ENCODE measurements around the gene ZDHHC13. TPM values are rescaled to one million over a fixed set of nuclear protein-coding genes. Genes with fewer than 3 reads are reported as not detected.

The ZDHHC13 gene
- total and polyA plus RNA-seq, 9 of the 15 experiments (the other 6 are each of a cell fraction or from before 2014, with no cell fraction given), result 4.7 to 18.6 (median 10.0) TPM

GRCh38 chr11:19087658-19088057, 29.3 kb upstream of the ZDHHC13 start:
- Histone ChIP-seq H3K4me1 (replicated peaks in 1 of 2; ENCODE audit: control insufficient read depth in 2 of 2, insufficient read depth in 2 of 2, low read length in 2 of 2) (no peaks in the 10 kb centered on the region), H3K79me2 (ENCODE audit: control insufficient read depth, insufficient read depth, low read length) (no peaks in the 10 kb centered on the region), H3K9me3 (replicated peaks; ENCODE audit: control insufficient read depth, insufficient read depth, low read depth, low read length) (no peaks in the 10 kb centered on the region), H3K4me2 (ENCODE audit: insufficient read depth, low read length) (no peak overlapping the region), H3K9me1 (ENCODE audit: control insufficient read depth, insufficient read depth, low read length) (no peaks in the 10 kb centered on the region), H3K27me3 (ENCODE audit: control insufficient read depth in 2 of 2, insufficient read depth in 2 of 2, low read length in 2 of 2) (peaks cover 0 to 9% of the 10 kb centered on the region in 2 experiments; a peak in 4 of 5 replicates), H3K4me3 (no peak overlapping the region), H3K9ac (ENCODE audit: insufficient read depth in 1 of 2, low read depth in 2 of 2, low read length in 2 of 2) (no peak overlapping the region), H3K36me3 (ENCODE audit: control insufficient read depth, insufficient read depth, low read length) (no peaks in the 10 kb centered on the region), H2AFZ (ENCODE audit: low read depth, low read length) (no peak overlapping the region), H3K27ac (ENCODE audit: extremely low read depth, low read depth, low read length) (no peak overlapping the region), H4K20me1 (replicated peaks; ENCODE audit: control insufficient read depth, insufficient read depth, low read length) (no peaks in the 10 kb centered on the region)
- ATAC-seq (no peak), FAIRE-seq (no peak), DNase-seq (ENCODE audit: extremely low read depth in 1 of 4, low spot score in 3 of 4) (no peak)
- POLR2A ChIA-PET, result interaction anchor here (0.6 kb wide), 2 partner anchors 437 to 817 kb away, joined by 3 read pairs; no protein-coding TSS in a partner anchor
- intact Hi-C loops (cut with micrococcal nuclease), result no loop called here
- WGBS (ENCODE audit: insufficient coverage, low coverage, missing lambda C conversion rate), result 2% methylated on average over 8 of the region's 8 CpGs
- BruUV-seq (replicated peaks), result no TSS peak
- in situ Hi-C loops (cut with MboI), result no loop called here
- CTCF ChIA-PET (ENCODE audit: low intra/inter-chr PET ratio), result no interaction called here
- no peak for TF ChIP-seq SMARCE1 (IDR thresholded peaks at IDR 0.05)
- TF ChIP-seq BRF2 (IDR thresholded peaks at IDR 0.05; ENCODE audit: borderline replicate concordance, insufficient read depth, insufficient read length), result no peak
- TF ChIP-seq TOE1 (IDR thresholded peaks at IDR 0.05; ENCODE audit: borderline replicate concordance), result no peak
- no peak for TF ChIP-seq TOE1 (CRISPR knock-in tag; IDR thresholded peaks at IDR 0.05; ENCODE audit: borderline replicate concordance, low read depth)
- no peak for TF ChIP-seq ZBTB49 (CRISPR knock-in tag; IDR thresholded peaks at IDR 0.05; ENCODE audit: borderline replicate concordance)
- TF ChIP-seq CEBPZ (IDR thresholded peaks at IDR 0.05; ENCODE audit: borderline replicate concordance, low read depth, low read length), result no peak
- TF ChIP-seq E2F6 (IDR thresholded peaks at IDR 0.05; ENCODE audit: borderline replicate concordance in 1 of 2, extremely low read depth in 1 of 2, insufficient read depth in 1 of 2, insufficient read length in 1 of 2, low read depth in 1 of 2, low read length in 1 of 2, poor library complexity in 1 of 2, severe bottlenecking in 1 of 2), result no peak
- TF ChIP-seq ZNF589 (CRISPR knock-in tag; IDR thresholded peaks at IDR 0.05; ENCODE audit: low read depth), result no peak
- no peak for TF ChIP-seq GATAD2B (IDR thresholded peaks at IDR 0.05; ENCODE audit: borderline replicate concordance)
- TF ChIP-seq GTF2B (IDR thresholded peaks at IDR 0.05; ENCODE audit: extremely low read depth, insufficient read length), result no peak
- TF ChIP-seq BDP1 (IDR thresholded peaks at IDR 0.05; ENCODE audit: insufficient read depth, insufficient read length), result no peak
- no peak for TF ChIP-seq ZNF830 (CRISPR knock-in tag; IDR thresholded peaks at IDR 0.05)

All from K562 (cell line).